ENCODE data around the gene GRAP2. TPM values are rescaled to one million over a fixed set of nuclear protein-coding genes. Genes with fewer than 3 reads are reported as not detected.

The GRAP2 gene
- total RNA-seq, 1 experiment from 2014 or later, result 0.54 TPM

DNA sequence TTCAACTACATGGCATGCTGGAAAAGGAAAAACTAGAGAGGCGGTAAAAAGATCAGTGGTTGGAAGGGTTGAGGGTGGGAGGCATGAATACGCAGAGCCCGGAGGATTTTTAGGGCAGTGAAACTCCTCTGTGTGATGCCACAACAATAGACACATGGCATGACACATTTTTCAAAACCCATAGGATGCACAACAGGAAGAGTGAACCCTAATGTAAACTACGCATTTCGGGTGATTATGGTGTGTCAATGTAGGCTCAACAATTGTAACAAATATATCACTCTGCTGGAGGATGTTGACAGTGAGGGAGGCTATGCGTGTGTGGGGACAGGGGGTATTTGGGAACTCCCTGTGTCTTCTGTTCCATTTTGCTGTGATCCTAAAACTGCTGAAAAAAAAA lies 78.2 kb downstream of the GRAP2 start:
- BruUV-seq (replicated peaks), result no TSS peak
- Histone ChIP-seq H3K4me1 (ENCODE audit: control insufficient read depth, insufficient read depth, low read length) (no peaks in the 10 kb centered on the region), H3K9me3 (ENCODE audit: control insufficient read depth, insufficient read depth, low read depth, low read length) (no peaks in the 10 kb centered on the region), H3K4me3 (ENCODE audit: low read depth in 2 of 2, low read length in 2 of 2) (no peak overlapping the region), H3K36me3 (ENCODE audit: control insufficient read depth, insufficient read depth, low read length) (no peaks in the 10 kb centered on the region), H3K27me3 (ENCODE audit: control insufficient read depth, insufficient read depth, low read length) (peaks cover 1% of the 10 kb centered on the region), H3K27ac (ENCODE audit: low read length) (no peak overlapping the region)
- in situ Hi-C loops (cut with HindIII; ENCODE audit: low pct_unique_long_range_greater_than_20kb, low sequenced_read_pairs), result no loop called here
- TF ChIP-seq SIN3A (IDR thresholded peaks at IDR 0.05; ENCODE audit: borderline replicate concordance, insufficient read depth, low read depth, low read length) (no peak), POLR2AphosphoS5 (IDR thresholded peaks at IDR 0.05; ENCODE audit: low read depth, low read length) (no peak), TCF7L2 (IDR thresholded peaks at IDR 0.05; ENCODE audit: low read depth, low read length) (no peak)
- TF ChIP-seq, protein P1, sequence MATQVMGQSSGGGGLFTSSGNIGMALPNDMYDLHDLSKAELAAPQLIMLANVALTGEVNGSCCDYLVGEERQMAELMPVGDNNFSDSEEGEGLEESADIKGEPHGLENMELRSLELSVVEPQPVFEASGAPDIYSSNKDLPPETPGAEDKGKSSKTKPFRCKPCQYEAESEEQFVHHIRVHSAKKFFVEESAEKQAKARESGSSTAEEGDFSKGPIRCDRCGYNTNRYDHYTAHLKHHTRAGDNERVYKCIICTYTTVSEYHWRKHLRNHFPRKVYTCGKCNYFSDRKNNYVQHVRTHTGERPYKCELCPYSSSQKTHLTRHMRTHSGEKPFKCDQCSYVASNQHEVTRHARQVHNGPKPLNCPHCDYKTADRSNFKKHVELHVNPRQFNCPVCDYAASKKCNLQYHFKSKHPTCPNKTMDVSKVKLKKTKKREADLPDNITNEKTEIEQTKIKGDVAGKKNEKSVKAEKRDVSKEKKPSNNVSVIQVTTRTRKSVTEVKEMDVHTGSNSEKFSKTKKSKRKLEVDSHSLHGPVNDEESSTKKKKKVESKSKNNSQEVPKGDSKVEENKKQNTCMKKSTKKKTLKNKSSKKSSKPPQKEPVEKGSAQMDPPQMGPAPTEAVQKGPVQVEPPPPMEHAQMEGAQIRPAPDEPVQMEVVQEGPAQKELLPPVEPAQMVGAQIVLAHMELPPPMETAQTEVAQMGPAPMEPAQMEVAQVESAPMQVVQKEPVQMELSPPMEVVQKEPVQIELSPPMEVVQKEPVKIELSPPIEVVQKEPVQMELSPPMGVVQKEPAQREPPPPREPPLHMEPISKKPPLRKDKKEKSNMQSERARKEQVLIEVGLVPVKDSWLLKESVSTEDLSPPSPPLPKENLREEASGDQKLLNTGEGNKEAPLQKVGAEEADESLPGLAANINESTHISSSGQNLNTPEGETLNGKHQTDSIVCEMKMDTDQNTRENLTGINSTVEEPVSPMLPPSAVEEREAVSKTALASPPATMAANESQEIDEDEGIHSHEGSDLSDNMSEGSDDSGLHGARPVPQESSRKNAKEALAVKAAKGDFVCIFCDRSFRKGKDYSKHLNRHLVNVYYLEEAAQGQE (IDR thresholded peaks at IDR 0.05; ENCODE audit: insufficient read depth in 1 of 2, low read depth in 2 of 2, low read length in 1 of 2), result no peak
- TF ChIP-seq, protein P2, sequence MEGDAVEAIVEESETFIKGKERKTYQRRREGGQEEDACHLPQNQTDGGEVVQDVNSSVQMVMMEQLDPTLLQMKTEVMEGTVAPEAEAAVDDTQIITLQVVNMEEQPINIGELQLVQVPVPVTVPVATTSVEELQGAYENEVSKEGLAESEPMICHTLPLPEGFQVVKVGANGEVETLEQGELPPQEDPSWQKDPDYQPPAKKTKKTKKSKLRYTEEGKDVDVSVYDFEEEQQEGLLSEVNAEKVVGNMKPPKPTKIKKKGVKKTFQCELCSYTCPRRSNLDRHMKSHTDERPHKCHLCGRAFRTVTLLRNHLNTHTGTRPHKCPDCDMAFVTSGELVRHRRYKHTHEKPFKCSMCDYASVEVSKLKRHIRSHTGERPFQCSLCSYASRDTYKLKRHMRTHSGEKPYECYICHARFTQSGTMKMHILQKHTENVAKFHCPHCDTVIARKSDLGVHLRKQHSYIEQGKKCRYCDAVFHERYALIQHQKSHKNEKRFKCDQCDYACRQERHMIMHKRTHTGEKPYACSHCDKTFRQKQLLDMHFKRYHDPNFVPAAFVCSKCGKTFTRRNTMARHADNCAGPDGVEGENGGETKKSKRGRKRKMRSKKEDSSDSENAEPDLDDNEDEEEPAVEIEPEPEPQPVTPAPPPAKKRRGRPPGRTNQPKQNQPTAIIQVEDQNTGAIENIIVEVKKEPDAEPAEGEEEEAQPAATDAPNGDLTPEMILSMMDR (IDR thresholded peaks at IDR 0.05), result no peak
- intact Hi-C loops (cut with micrococcal nuclease; ENCODE audit: unreplicated experiment), result no loop called here
- DNase-seq (ENCODE audit: low read depth, low spot score) (no peak), ATAC-seq (no peak)
- ChIA-PET CTCF (no interaction called here), POLR2A (no interaction called here)

GRCh38 chr22:39979458-39979857 lies 78.6 kb downstream of the GRAP2 start:
- TF ChIP-seq, protein P1 (IDR thresholded peaks at IDR 0.05; ENCODE audit: insufficient read depth in 1 of 2, low read depth in 2 of 2, low read length in 1 of 2), result no peak
- TF ChIP-seq TCF7L2 (IDR thresholded peaks at IDR 0.05; ENCODE audit: low read depth, low read length) (no peak), POLR2AphosphoS5 (IDR thresholded peaks at IDR 0.05; ENCODE audit: low read depth, low read length) (no peak), SIN3A (IDR thresholded peaks at IDR 0.05; ENCODE audit: borderline replicate concordance, insufficient read depth, low read depth, low read length) (no peak)
- TF ChIP-seq, protein P2 (IDR thresholded peaks at IDR 0.05), result no peak
- no peak overlapping the region for H3K27ac ChIP-seq (ENCODE audit: low read length)
- intact Hi-C loops (cut with micrococcal nuclease; ENCODE audit: unreplicated experiment) (no loop called here), in situ Hi-C loops (cut with HindIII; ENCODE audit: low pct_unique_long_range_greater_than_20kb, low sequenced_read_pairs) (no loop called here)
- ATAC-seq, result no peak
- DNase-seq (ENCODE audit: low read depth, low spot score), result no peak
- POLR2A ChIA-PET, result no interaction called here
- H3K36me3 ChIP-seq (ENCODE audit: control insufficient read depth, insufficient read depth, low read length), result no peaks in the 10 kb centered on the region
- no TSS peak for BruUV-seq (replicated peaks)
- H3K27me3 ChIP-seq (ENCODE audit: control insufficient read depth, insufficient read depth, low read length), result no peaks in the 10 kb centered on the region; the same call in 1 of the 2 replicates
- no peak overlapping the region for H3K4me3 ChIP-seq (ENCODE audit: low read depth in 2 of 2, low read length in 2 of 2)
- H3K9me3 ChIP-seq (ENCODE audit: control insufficient read depth, insufficient read depth, low read depth, low read length), result no peaks in the 10 kb centered on the region
- CTCF ChIA-PET, result no interaction called here
- H3K4me1 ChIP-seq (ENCODE audit: control insufficient read depth, insufficient read depth, low read length), result no peaks in the 10 kb centered on the region

Data from Panc1 (cell line).